NCI-H82 (cell line): ENCODE data around the gene ACTL10.
A peak's percentile ranks its signal among the peaks of the same experiment; 100 is the strongest.
"Not testable (repeated sequence)": the region's sequence is repeated elsewhere in the genome, so short reads cannot be mapped to it uniquely, and the experiment has no call there.

ENCODE experiments used
- DNase-seq: peaks from one replicate; lab custom pipeline; 2025; lab: John Stamatoyannopoulos, UW

Gene ACTL10

GRCh38 chr20:33666293-33667244 is at the start of gene ACTL10:
ACTL10 (plus strand) TSS chr20:33666943; CDS start chr20:33667498, 555 bp downstream.
- peak; percentile 99 for DNase-seq

GRCh38 chr20:33621717-33622400 is 44.9 kb upstream of the ACTL10 start:
- no peak for DNase-seq

- no peak for DNase-seq
Measured at GRCh38 chr20:33622705-33623365, 43.9 kb upstream of the ACTL10 start.

- DNase-seq, result no peak
Measured at GRCh38 chr20:33624399-33624798, 42.3 kb upstream of the ACTL10 start.

GRCh38 chr20:33626190-33626589 is 40.6 kb upstream of the ACTL10 start:
- no peak for DNase-seq

- no peak for DNase-seq
Measured at GRCh38 chr20:33627577-33628216, 39.0 kb upstream of the ACTL10 start.

GRCh38 chr20:33629533-33629932 is 37.2 kb upstream of the ACTL10 start:
- DNase-seq, result no peak

- no peak for DNase-seq
Measured at GRCh38 chr20:33629979-33630378, 36.8 kb upstream of the ACTL10 start.

GRCh38 chr20:33630507-33630906 is 36.2 kb upstream of the ACTL10 start:
- DNase-seq, result no peak

- DNase-seq, result not testable (repeated sequence)
Measured at GRCh38 chr20:33631910-33632309, 34.8 kb upstream of the ACTL10 start.

- DNase-seq, result no peak
Measured at GRCh38 chr20:33635341-33635740, 31.4 kb upstream of the ACTL10 start.

GRCh38 chr20:33636776-33637175 is 30.0 kb upstream of the ACTL10 start:
- no peak for DNase-seq

- no peak for DNase-seq
Measured at GRCh38 chr20:33640287-33640686, 26.5 kb upstream of the ACTL10 start.

- no peak for DNase-seq
Measured at GRCh38 chr20:33644313-33645071, 22.3 kb upstream of the ACTL10 start.

GRCh38 chr20:33645072-33645358 is 21.7 kb upstream of the ACTL10 start:
- no peak for DNase-seq

- DNase-seq, result no peak
Measured at GRCh38 chr20:33645396-33645795, 21.3 kb upstream of the ACTL10 start.

GRCh38 chr20:33646191-33646590 is 20.6 kb upstream of the ACTL10 start:
- DNase-seq, result no peak

- DNase-seq, result peak; percentile 44
Measured at GRCh38 chr20:33646959-33647602, 19.7 kb upstream of the ACTL10 start.

GRCh38 chr20:33647603-33648395 is 18.9 kb upstream of the ACTL10 start:
- DNase-seq, result no peak

- peak; percentile 42 for DNase-seq
Measured at GRCh38 chr20:33648396-33649004, 18.2 kb upstream of the ACTL10 start.
